SK-N-SH treated with all-trans-retinoic acid at 6 μM for 48 hours (cell line): ENCODE measurements around the gene PADI2.

Experiments
- ATAC-seq: fragments of 200-7000 bp; cut with Tn5 transposase; 3 replicates; pipeline ENCODE4 v1.9.1; 2020; ENCODE audit warnings: mild to moderate bottlenecking, moderate library complexity
- ARNTL ChIP-seq: fragments of 450-650 bp; formaldehyde crosslinking; IDR thresholded peaks from 2 replicates; pipeline ENCODE4 v1.5.0; 2020; ENCODE audit warnings: low read depth, mild to moderate bottlenecking, moderate library complexity, borderline replicate concordance
- BACH2 ChIP-seq: fragments of 250-450 bp; sonication (Bioruptor Pico); IDR thresholded peaks from 2 replicates; pipeline ENCODE4 v1.9.0; 2021; ENCODE audit warnings: mild to moderate bottlenecking, borderline replicate concordance
- CSDC2 ChIP-seq: fragments of 250-450 bp; sonication (Bioruptor Pico); IDR thresholded peaks from 2 replicates; pipeline ENCODE4 v1.5.0; 2020; ENCODE audit warnings: mild to moderate bottlenecking, moderate library complexity
- ESRRG ChIP-seq: fragments of 250-450 bp; sonication (Bioruptor Pico); IDR thresholded peaks from 2 replicates; pipeline ENCODE4 v1.6.1; 2021; ENCODE audit warnings: mild to moderate bottlenecking
- GLIS3 ChIP-seq: fragments of 250-450 bp; sonication (Bioruptor Pico); IDR thresholded peaks from 2 replicates; pipeline ENCODE4 v1.5.0; 2020; ENCODE audit warnings: mild to moderate bottlenecking, moderate library complexity
- ISL1 ChIP-seq: fragments of 250-450 bp; sonication (Bioruptor Pico); IDR thresholded peaks from 2 replicates; pipeline ENCODE4 v2.1.2; 2022; ENCODE audit warnings: mild to moderate bottlenecking, moderate library complexity
- OSR1 ChIP-seq: fragments of 250-450 bp; sonication (Bioruptor Pico); IDR thresholded peaks from 2 replicates; pipeline ENCODE4 v1.8.0; 2022; ENCODE audit warnings: moderate library complexity, mild to moderate bottlenecking, inconsistent platforms
- PPARA ChIP-seq: fragments of 250-450 bp; sonication (Bioruptor Pico); IDR thresholded peaks from 2 replicates; pipeline ENCODE4 v1.5.0; 2020; ENCODE audit warnings: mild to moderate bottlenecking, borderline replicate concordance
- RARB ChIP-seq: fragments of 250-450 bp; sonication (Bioruptor Pico); IDR thresholded peaks from 2 replicates; pipeline ENCODE4 v1.8.0; 2021; ENCODE audit warnings: mild to moderate bottlenecking, moderate library complexity
- SNAI2 ChIP-seq: fragments of 250-450 bp; sonication (Bioruptor Pico); IDR thresholded peaks from 2 replicates; pipeline ENCODE4 v1.5.0; 2020; ENCODE audit warnings: mild to moderate bottlenecking, moderate library complexity
- TOX ChIP-seq: fragments of 250-450 bp; sonication (Bioruptor Pico); IDR thresholded peaks from 2 replicates; pipeline ENCODE4 v1.8.0; 2021; ENCODE audit warnings: mild to moderate bottlenecking, moderate library complexity, borderline replicate concordance
- ZC3H10 ChIP-seq: fragments of 250-450 bp; sonication (Bioruptor Pico); IDR thresholded peaks from 2 replicates; pipeline ENCODE4 v1.5.1; 2021; ENCODE audit warnings: mild to moderate bottlenecking, moderate library complexity
- ZFP3 ChIP-seq: fragments of 250-450 bp; sonication (Bioruptor Pico); IDR thresholded peaks from 2 replicates; pipeline ENCODE4 v1.5.0; 2020; ENCODE audit warnings: mild to moderate bottlenecking, moderate library complexity
- ZFP30 ChIP-seq: fragments of 450-650 bp; formaldehyde crosslinking; IDR thresholded peaks from 2 replicates; pipeline ENCODE4 v1.5.0; 2022; ENCODE audit warnings: mild to moderate bottlenecking, moderate library complexity
- ZNF565 ChIP-seq: fragments of 450-650 bp; formaldehyde crosslinking; conservative IDR thresholded peaks from 2 replicates; pipeline ENCODE4 v1.5.0; 2020; ENCODE audit warnings: low read depth, mild to moderate bottlenecking, moderate library complexity
- ZNF70 ChIP-seq: fragments of 450-650 bp; formaldehyde crosslinking; IDR thresholded peaks from 2 replicates; pipeline ENCODE4 v1.5.0; 2020; ENCODE audit warnings: mild to moderate bottlenecking, moderate library complexity
- ZNF8 ChIP-seq: fragments of 450-650 bp; formaldehyde crosslinking; IDR thresholded peaks from 2 replicates; pipeline ENCODE4 v1.5.0; 2020; ENCODE audit warnings: mild to moderate bottlenecking, moderate library complexity
- TF ChIP-seq, protein P1 (sequence below): fragments of 250-450 bp; sonication (Bioruptor Pico); IDR thresholded peaks from 2 replicates; pipeline ENCODE4 v1.5.0; 2020; ENCODE audit warnings: mild to moderate bottlenecking, moderate library complexity
- TF ChIP-seq, protein P2 (sequence below): fragments of 250-450 bp; sonication (Bioruptor Pico); IDR thresholded peaks from 2 replicates; pipeline ENCODE4 v1.5.1; 2021; ENCODE audit warnings: mild to moderate bottlenecking, moderate library complexity
- TF ChIP-seq, protein P3 (sequence below): fragments of 250-450 bp; sonication (Bioruptor Pico); IDR thresholded peaks from 2 replicates; pipeline ENCODE4 v1.8.0; 2020; ENCODE audit warnings: mild to moderate bottlenecking, moderate library complexity, borderline replicate concordance
- TF ChIP-seq, protein P4 (sequence below): fragments of 250-450 bp; sonication (Bioruptor Pico); IDR thresholded peaks from 2 replicates; pipeline ENCODE4 v1.5.1; 2020; ENCODE audit warnings: low read depth, mild to moderate bottlenecking, moderate library complexity
- TF ChIP-seq, protein P5 (sequence below): fragments of 250-450 bp; sonication (Bioruptor Pico); IDR thresholded peaks from 2 replicates; pipeline ENCODE4 v1.8.0; 2021; ENCODE audit warnings: low read depth, mild to moderate bottlenecking, moderate library complexity, borderline replicate concordance

The PADI2 gene

DNA sequence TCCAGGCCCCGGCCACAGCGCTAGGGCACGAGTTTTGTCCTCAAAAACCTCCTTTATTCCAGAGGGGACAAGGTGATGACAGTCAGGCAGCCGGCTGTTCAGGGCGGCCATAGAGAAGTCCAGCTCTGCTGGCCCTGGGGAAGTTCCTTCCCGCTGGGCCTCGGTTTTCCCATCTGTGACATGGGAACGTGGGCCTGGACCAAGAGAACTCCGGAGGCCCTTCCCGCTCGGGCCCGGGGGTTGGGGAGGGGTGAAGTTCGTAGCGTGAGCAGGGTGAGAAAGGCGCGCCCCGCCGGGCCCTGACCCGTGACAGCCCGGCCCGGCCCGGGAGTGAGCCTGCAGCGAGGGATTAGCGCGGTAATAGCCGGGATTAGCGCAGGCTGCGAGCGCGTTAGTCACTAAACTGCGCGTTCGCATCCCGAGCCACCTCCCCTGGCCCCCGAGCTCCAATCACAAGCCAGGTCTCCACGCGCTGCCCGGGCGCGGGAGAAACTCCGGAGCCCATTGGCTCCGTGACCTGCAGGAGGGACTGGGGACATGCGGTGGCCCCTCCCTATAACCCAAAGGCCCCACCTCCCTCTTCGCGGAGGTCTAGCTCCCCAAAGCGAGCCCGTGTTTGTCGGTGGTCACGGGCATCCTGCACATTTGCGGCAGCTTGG, 29.8 kb upstream of the PADI2 start:
- ATAC-seq = no peak
- TF ChIP-seq, protein P1, sequence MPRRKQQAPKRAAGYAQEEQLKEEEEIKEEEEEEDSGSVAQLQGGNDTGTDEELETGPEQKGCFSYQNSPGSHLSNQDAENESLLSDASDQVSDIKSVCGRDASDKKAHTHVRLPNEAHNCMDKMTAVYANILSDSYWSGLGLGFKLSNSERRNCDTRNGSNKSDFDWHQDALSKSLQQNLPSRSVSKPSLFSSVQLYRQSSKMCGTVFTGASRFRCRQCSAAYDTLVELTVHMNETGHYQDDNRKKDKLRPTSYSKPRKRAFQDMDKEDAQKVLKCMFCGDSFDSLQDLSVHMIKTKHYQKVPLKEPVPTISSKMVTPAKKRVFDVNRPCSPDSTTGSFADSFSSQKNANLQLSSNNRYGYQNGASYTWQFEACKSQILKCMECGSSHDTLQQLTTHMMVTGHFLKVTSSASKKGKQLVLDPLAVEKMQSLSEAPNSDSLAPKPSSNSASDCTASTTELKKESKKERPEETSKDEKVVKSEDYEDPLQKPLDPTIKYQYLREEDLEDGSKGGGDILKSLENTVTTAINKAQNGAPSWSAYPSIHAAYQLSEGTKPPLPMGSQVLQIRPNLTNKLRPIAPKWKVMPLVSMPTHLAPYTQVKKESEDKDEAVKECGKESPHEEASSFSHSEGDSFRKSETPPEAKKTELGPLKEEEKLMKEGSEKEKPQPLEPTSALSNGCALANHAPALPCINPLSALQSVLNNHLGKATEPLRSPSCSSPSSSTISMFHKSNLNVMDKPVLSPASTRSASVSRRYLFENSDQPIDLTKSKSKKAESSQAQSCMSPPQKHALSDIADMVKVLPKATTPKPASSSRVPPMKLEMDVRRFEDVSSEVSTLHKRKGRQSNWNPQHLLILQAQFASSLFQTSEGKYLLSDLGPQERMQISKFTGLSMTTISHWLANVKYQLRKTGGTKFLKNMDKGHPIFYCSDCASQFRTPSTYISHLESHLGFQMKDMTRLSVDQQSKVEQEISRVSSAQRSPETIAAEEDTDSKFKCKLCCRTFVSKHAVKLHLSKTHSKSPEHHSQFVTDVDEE (CRISPR knock-in tag) = no peak
- TF ChIP-seq TOX (CRISPR knock-in tag) = no peak
- TF ChIP-seq ESRRG (CRISPR knock-in tag) = no peak
- no peak for TF ChIP-seq ZFP30 (CRISPR knock-in tag)
- TF ChIP-seq, protein P2, sequence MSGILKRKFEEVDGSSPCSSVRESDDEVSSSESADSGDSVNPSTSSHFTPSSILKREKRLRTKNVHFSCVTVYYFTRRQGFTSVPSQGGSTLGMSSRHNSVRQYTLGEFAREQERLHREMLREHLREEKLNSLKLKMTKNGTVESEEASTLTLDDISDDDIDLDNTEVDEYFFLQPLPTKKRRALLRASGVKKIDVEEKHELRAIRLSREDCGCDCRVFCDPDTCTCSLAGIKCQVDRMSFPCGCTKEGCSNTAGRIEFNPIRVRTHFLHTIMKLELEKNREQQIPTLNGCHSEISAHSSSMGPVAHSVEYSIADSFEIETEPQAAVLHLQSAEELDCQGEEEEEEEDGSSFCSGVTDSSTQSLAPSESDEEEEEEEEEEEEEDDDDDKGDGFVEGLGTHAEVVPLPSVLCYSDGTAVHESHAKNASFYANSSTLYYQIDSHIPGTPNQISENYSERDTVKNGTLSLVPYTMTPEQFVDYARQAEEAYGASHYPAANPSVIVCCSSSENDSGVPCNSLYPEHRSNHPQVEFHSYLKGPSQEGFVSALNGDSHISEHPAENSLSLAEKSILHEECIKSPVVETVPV = no peak
- TF ChIP-seq, protein P3, sequence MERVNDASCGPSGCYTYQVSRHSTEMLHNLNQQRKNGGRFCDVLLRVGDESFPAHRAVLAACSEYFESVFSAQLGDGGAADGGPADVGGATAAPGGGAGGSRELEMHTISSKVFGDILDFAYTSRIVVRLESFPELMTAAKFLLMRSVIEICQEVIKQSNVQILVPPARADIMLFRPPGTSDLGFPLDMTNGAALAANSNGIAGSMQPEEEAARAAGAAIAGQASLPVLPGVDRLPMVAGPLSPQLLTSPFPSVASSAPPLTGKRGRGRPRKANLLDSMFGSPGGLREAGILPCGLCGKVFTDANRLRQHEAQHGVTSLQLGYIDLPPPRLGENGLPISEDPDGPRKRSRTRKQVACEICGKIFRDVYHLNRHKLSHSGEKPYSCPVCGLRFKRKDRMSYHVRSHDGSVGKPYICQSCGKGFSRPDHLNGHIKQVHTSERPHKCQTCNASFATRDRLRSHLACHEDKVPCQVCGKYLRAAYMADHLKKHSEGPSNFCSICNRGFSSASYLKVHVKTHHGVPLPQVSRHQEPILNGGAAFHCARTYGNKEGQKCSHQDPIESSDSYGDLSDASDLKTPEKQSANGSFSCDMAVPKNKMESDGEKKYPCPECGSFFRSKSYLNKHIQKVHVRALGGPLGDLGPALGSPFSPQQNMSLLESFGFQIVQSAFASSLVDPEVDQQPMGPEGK (CRISPR knock-in tag) = no peak
- no peak for TF ChIP-seq CSDC2 (CRISPR knock-in tag)
- no peak for TF ChIP-seq ZNF565 (CRISPR knock-in tag)
- no peak for TF ChIP-seq ZNF8
- TF ChIP-seq ZNF70 (CRISPR knock-in tag) = no peak

DNA sequence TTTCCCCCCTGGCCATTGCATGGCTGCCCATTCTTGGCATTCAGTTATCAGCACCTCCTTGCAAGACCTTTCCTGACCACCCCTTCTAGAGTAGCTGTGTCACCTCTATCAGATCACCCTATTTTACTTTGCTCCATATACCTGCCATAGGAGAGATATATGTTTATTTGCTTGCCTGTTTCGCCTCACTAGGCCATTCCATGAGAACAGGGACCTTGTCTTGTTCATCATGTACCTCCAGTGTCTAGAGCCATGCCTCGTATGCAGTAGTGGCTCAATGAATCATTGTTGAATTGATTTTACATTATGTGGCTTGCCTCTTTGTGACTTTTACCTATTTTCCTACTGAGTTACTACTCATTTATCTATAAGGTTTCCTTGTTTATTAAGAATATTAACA, 26.4 kb upstream of the PADI2 start:
- TF ChIP-seq, protein P3 (CRISPR knock-in tag) = no peak
- TF ChIP-seq, protein P4, sequence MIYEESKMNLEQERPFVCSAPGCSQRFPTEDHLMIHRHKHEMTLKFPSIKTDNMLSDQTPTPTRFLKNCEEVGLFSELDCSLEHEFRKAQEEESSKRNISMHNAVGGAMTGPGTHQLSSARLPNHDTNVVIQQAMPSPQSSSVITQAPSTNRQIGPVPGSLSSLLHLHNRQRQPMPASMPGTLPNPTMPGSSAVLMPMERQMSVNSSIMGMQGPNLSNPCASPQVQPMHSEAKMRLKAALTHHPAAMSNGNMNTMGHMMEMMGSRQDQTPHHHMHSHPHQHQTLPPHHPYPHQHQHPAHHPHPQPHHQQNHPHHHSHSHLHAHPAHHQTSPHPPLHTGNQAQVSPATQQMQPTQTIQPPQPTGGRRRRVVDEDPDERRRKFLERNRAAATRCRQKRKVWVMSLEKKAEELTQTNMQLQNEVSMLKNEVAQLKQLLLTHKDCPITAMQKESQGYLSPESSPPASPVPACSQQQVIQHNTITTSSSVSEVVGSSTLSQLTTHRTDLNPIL (CRISPR knock-in tag) = no peak
- TF ChIP-seq ARNTL (CRISPR knock-in tag) (no peak), ZNF8 (no peak), ZC3H10 (no peak), PPARA (CRISPR knock-in tag) (no peak), ZNF70 (CRISPR knock-in tag) (no peak), ISL1 (CRISPR knock-in tag) (no peak), ZFP30 (CRISPR knock-in tag) (no peak), ESRRG (CRISPR knock-in tag) (no peak)
- TF ChIP-seq, protein P5, sequence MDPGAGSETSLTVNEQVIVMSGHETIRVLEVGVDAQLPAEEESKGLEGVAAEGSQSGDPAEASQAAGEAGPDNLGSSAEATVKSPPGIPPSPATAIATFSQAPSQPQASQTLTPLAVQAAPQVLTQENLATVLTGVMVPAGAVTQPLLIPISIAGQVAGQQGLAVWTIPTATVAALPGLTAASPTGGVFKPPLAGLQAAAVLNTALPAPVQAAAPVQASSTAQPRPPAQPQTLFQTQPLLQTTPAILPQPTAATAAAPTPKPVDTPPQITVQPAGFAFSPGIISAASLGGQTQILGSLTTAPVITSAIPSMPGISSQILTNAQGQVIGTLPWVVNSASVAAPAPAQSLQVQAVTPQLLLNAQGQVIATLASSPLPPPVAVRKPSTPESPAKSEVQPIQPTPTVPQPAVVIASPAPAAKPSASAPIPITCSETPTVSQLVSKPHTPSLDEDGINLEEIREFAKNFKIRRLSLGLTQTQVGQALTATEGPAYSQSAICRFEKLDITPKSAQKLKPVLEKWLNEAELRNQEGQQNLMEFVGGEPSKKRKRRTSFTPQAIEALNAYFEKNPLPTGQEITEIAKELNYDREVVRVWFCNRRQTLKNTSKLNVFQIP (CRISPR knock-in tag) = no peak
- TF ChIP-seq, all 23 proteins: peak for 0
- ATAC-seq = no peak

DNA sequence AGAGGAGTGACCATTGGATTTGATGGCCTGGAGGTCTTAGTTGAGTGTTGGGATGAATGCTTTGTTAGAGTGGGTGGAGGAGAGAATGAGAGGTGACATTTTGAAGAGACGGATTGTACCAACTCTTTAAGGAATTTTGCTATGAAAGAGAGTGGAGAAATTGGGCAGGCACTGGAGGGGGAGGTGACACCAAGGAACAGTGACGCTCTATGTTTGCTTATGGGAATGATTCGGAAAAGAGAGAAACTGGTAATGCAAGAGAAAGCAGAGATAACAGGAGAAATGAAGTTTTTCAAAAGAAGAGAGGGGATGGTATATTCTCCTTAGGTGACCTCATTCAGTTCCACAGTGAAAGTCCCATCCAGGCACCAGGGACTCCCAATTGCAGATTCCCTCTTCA, 24.5 kb upstream of the PADI2 start:
- ATAC-seq = no peak
- no peak for TF ChIP-seq ZFP30 (CRISPR knock-in tag)
- TF ChIP-seq OSR1 (CRISPR knock-in tag) = no peak
- no peak for TF ChIP-seq PPARA (CRISPR knock-in tag)
- TF ChIP-seq ZNF565 (CRISPR knock-in tag) = no peak
- TF ChIP-seq SNAI2 (CRISPR knock-in tag) = no peak
- no peak for TF ChIP-seq CSDC2 (CRISPR knock-in tag)
- TF ChIP-seq GLIS3 (CRISPR knock-in tag) = no peak
- TF ChIP-seq ZFP3 = no peak
- TF ChIP-seq, protein P3 (CRISPR knock-in tag) = no peak
- TF ChIP-seq BACH2 (CRISPR knock-in tag) = no peak
- TF ChIP-seq ZNF70 (CRISPR knock-in tag) = no peak
- no peak for TF ChIP-seq RARB (CRISPR knock-in tag)
- no peak for TF ChIP-seq ESRRG (CRISPR knock-in tag)
- no peak for TF ChIP-seq TOX (CRISPR knock-in tag)
